COLO668 (cell line): ENCODE data around the gene SCML1.

ENCODE experiments used
- DNase-seq: peaks from one replicate; lab custom pipeline; 2025; ENCODE audit not compliant: unreplicated experiment; lab: John Stamatoyannopoulos, UW

Gene SCML1, protein sequence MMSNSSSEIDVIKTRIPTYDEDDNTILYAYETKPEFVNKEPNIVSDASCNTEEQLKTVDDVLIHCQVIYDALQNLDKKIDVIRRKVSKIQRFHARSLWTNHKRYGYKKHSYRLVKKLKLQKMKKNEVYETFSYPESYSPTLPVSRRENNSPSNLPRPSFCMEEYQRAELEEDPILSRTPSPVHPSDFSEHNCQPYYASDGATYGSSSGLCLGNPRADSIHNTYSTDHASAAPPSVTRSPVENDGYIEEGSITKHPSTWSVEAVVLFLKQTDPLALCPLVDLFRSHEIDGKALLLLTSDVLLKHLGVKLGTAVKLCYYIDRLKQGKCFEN

DNA sequence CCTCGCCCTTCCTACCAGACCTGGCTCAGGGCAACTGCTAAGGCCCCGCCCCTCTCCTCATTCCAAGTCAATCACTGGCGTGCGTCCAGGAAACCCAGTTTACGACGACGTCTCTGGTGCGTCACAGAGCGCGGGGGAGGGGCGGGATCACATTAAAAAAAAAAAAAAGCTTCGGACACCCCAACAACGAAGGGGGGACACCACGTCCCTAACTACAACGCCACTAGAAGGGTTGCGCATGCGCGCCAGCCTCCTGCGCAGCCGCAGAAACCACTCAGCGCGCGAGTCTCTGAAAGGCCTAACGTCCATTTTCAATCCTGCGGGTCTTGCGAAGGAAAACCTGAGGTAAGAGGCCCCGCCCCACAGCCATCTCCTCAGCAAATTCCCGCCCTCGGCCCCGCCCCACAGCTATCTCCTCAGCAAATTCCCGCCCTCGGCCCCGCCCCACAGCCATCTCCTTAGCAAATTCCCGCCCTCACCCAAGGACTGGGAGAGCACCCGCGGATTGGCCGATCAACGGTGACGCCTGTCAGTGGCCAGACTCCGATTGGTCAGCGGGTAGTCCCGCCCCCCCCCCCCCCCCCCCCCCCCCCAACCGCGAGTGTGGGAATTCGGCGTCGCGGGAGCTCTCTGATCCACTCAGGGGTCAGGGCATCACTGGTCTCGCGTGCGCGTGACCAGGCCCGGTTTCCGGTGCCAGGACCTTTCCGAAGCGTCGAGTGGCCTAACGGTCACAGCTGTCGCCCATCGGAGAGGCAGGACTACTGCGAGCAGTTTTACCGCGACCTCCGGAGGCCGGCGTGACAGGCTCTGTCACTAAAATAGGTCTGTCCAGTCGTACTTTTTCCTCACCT is at the start of gene SCML1:
TSS of gene SCML1 (plus strand) at position 638 of the 854 bp plus-strand sequence. CDS start 6,694 bp downstream, outside the sequence.
- DNase-seq, result peak; percentile 96

DNA sequence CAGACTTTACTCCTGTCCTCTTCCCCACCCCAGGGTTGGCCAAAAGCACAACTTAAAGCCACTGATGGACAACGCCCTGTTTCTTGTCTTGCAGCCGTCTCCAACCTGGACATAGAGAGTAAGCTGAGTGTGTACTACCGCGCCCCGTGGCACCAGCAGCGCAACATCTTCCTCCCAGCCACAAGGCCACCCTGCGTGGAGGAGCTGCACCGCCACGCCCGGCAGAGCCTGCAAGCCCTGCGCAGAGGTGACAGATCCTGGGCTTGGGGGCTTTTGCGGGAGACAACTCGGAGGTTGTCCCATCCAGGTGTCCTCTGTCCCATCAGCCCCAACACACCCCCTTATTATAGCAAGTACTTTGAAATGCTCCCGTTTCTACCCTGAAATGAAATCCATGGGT is 49.6 kb upstream of the SCML1 start:
- DNase-seq, result no peak

DNA sequence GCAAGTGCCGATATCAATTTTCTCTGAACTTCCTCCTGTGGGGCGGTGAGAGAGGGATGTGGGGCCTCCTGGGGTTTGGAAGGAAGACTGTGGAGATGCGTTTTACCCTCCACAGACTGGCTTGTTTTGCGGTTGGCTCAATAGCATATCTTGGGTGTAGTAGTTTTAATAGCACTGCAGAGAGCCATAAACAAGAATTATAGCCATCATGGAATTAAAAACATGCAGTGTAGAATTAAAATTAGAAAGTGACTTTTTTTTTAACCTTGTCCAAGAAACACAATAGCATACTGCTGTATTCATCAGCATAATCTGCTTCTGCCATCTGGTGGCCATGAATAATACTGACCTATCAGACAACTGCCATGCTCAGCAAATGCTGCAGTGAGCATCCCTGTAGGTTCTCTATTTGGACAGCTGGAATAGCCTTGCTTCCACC is 47.3 kb upstream of the SCML1 start:
- peak; percentile 71 for DNase-seq

DNA sequence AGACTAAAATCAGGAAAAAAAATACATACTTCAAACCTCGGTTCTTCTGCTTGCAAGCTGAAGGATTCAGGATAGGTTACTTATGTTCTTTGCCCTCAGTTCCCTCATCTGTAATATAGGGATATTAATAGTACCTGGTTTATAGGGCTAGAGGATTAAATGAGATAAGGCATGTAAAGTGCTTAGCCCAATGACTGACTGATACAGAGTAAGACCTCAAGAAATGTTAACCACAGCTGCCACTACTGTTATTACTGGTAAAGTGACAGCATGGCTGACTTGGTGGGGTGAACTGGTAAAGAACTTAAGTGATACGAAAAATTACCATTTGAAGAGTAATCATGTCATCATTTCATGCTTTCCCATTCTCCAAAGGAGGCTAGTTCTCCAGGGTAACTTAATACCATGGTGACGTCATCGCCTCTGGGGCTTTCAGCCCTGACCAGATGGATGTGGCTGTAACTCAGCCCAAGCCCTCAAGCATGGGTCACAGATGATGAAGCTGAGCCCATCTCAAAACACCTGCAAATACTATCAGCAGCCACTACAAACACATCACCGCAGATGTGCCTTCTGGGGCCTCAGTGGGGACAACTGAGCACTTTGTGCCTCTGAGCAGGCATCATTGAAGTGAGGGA is 44.5 kb upstream of the SCML1 start:
- DNase-seq, result peak; percentile 81

DNA sequence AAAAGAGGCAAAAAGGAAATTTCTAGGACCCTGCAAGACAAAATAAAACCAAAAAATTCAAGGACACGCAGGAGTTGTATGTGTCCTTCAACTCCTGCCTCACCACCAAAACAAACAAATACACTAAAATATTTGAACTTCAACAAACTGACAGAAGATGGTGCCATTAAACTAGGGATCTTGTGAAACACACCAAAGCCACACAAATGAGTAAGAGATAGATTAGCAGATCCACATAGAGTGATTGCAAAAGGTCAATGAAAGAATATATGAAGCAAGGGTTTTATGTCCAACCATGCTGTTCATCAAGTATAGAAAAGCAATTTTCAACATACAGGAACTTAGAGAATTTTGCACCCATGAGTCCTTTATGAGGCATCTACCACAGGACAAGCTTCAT is 40.1 kb upstream of the SCML1 start:
- DNase-seq, result no peak

DNA sequence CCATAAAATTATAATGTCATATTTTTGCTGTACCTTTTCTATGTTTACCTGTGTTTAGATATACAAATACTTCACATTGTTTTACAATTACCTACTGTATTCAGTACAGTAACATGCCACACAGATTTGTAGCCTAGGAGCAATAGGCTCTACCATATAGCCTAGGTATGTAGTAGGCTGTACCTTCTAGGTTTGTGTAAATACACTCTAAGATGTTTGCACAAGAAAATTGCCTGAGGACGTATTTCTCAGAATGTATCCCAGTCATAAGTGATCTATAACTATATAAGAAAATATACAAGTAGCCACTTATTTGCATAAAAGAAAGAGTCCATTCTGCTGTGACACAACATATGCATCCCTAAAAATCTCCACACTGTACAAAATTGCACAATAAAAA is 36.3 kb upstream of the SCML1 start:
- no peak for DNase-seq

DNA sequence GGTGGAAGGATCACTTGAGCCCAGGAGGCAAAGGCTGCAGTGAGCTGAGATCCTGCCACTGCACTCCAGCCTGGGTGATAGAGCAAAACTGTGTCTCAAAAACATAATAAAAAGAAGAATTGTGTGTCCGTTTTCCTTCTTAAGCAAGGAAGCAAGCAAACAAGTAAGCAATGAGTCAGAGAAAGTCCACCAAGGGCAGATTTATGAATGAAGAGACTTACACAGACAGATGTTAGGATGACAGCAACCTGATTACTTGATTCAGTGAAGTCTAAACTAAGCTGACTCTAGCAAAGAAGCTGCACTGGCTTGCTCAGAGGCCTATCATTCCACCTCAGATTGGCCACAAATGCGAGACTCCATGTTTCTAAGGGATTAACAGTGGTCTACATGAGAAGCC is 34.1 kb upstream of the SCML1 start:
- no peak for DNase-seq

DNA sequence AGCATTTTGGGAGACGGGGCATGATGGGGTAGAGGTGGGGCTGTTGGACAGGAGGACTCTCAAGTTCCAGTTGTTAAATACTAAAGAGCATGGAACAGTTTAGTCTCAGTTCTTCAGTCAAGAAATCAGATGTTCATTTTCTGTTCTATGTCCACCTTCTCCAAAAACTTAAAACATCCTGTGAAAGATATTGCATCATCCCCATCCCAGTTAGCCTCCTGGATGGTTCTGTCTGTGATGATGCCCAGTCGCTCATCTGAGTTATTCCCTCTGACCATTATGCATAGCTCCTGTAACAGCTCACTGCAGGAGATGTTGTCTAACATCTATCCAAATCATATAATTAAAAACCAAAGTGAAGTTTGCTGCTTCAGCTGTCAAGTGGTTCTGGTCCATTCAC is 32.1 kb upstream of the SCML1 start:
- DNase-seq, result no peak

DNA sequence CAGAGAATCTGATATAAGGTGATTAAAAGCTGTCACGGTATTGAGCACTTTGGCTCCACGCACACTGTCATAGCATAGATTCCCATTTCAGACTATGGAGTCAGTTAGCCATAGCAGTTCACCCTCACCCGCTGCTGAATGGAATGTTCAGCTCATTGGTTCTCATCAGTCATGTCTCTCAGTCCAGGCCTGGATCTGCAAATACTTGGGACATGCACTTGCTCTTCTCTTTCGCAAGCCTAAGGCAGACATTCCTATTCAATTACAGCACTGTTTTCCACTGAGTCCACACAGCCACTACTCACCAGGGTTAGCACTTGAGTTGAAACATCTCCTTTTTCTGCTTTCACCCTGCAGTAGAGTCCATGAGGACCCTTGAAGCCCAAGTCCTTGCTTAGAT is 30.6 kb upstream of the SCML1 start:
- no peak for DNase-seq

DNA sequence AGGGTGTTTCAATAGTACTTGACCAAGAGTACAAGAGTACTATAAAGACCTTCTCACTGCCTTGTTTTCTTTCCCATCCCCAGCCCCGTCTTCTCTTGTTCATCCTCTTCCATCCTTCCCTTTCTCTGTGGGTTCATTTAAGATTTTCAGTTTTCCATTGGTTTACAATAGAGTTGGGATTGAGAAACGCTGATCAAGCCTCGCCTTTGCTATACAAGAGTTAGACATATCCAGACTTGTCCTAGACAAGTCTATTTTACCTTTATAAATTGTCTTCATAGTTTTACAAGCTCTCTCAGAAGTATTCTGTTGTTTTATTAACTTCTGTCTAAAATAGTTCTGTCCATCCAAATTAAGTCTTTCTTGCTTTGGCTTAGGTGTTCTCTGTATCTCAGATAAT is 29.6 kb upstream of the SCML1 start:
- no peak for DNase-seq

DNA sequence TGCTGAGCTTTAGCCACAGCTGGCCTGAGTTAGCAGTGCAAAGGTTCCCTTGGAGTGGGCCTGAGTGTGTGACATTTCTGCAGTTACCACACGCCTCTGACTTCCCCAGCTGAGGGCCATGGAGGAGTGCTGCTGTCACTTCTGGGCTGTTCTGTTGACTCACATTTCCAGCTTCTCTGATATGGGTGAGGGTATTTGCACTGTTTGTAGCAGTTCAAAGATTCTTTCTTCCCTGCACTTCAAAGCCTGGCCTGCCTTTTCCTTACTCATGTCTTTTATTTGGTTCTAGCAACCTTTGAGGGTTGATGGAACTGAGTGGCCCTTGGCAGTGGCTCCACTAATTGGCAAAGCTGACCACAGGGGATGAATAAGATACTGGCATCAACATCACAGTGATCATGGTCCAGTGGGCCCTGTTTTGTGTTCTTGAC is 26.4 kb upstream of the SCML1 start:
- DNase-seq, result no peak

DNA sequence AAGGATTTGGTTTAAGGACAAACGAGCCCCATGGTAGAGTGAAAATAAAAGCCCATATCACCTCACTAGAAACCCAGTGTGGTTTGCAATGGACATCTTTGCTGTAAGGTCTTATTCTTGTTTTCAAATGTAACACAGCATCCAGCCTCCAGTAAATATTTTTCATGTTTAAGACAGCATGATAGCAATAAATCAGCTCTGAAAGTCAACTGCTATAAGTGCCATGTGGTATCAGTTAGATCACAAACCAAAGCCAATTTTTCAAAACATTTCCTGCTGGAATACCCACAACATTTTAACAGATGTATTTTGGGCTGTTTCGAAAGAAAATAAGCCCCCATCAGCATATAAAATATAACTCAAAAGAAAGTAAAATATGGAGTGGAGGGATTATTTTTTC is 24.0 kb upstream of the SCML1 start:
- no peak for DNase-seq

DNA sequence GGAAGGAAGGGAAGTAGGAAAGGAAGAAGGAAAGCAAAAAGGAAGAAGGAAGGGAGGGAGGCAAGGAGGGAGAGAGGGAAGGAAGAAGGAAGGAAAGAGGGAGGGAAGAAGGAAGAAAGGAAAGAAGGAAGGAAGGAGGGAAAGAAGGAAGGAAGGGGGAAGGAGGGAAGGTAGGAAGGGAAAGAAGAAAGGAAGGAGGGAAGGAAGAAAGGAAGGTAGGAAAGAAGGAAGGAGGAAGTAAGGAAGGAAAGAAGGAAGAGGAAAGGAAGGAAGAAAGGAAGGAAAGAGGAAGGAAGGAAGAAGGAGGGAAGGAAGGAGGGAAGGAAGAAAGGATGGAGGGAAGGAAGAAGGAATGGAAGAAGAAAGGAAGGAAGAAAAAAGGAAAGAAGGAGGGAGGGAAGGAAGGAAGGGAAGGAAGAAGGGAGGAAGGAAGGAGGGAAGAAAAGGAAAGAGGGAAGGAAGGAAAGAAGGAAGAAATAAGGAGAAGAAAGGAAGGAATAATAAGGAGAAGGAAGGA is 18.6 kb upstream of the SCML1 start:
- DNase-seq, result no peak

DNA sequence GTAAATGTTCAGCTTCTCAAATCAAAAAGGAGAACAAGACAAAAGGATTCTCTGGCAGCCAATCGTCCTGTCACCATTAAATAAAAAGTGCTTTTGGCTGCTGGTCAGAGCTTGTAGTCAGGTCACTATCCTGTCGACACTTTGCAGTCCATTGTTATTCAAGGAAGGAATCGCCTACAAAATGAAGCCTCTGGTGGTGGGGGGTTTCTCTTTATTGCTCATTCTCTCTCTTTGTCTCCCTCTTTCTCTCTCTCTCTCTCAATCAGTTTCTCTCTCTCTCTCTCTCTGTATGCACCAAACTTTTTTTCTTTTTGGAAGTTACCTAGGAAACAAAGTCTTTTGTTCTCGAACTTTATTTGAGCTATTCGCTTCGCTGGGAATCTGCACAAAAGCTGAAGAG is 17.6 kb upstream of the SCML1 start:
- no peak for DNase-seq

DNA sequence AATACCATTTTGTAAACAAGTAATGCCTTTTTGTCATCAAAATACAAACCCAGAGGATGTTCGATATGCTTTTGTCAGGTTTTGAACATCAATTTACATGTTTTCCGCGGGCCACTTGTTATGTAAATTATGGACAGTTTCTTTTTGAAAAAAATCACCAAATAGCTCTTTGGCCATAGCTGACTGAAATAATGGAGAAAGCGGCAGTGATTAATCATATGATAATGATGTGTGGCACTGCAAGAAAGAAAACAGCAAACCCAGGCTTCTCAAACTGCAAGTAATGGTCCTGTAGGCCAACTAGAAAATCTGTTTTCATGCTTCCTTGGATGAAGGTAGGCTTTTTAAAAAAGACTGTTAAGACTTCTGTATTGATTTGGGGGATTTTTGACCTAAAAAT is 15.6 kb upstream of the SCML1 start:
- DNase-seq, result no peak

DNA sequence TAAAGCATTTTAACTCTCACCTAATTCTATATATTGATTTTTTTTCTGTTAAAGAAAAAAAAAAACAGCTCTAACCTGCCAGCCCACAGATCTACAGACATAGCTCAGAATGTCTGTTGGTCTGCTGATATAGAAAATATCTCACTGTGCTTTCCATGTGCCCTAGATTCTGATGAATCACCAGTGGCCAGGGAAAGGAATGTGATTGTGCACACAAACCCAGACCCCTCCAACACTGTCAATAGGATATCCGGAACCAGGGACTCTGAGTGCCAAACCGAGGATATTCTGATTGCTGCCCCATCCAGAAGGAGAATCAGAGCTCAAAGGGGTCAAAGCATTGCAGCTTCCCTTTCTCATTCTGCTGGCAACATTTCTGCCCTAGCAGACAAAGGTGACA is 12.1 kb upstream of the SCML1 start:
- DNase-seq, result no peak

DNA sequence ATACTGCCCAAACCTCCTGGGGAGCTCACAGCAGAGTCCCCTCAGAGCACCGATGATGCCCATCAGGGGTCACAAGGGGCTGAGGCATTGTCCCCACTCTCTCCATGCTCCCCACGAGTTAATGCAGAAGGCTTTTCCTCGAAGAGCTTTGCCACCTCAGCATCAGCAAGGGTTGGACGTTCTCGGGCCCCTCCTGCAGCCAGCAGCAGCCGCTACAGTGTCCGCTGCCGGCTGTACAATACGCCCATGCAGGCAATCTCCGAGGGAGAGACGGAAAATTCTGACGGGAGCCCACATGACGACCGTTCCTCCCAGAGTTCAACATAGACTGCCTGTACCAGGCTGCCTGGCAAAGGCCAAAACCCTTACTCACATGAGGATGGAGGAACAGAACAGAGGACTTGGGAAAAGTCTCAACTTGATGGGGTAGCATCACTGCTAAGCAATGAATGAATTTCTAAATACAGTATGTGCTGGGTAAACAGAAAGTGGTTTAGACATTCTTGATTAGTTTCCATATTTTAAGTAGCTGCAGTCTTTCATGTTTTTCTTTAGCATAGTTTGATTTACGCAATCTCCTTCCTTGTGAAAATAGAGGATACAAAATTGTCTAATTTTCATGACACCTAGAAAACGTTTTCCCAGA is 5.0 kb upstream of the SCML1 start:
- no peak for DNase-seq

DNA sequence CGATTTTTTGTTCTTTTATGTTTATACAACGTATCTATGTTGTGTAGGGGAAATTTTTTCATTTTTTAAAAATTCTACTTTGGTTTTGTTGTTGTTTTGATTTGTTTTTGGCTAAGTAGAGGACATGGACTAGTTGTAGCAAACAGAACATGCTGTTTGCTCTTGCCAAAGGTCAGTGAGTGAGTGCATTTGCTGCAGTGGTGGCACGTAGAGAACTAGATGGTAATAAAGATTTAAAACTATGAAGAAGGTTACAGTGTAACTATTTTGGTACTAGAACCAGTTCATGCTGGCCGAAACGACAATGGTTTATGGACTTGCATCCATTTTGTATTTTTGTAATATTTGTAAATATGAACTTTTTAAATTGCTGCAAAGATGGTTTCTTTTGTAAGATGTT is 1.9 kb upstream of the SCML1 start:
- DNase-seq, result no peak

DNA sequence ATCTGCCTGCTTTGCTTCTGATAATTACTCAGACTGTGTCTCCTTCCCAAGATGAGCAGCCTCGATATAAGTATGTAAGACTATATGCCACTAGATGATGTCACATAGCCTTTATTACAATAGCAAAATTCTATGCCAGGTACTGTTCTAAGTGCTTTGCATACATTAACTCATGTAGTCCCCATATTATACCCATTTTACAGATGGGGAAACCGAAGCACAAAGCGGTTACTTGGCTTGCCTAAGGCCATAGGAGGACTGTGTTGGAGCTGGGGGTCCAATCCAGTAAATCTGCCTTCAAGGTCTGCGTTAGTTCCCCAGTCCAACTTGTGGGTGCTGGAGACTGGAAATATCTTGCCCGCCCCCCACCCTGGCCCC is 826 bp upstream of the SCML1 start:
- DNase-seq, result no peak

DNA sequence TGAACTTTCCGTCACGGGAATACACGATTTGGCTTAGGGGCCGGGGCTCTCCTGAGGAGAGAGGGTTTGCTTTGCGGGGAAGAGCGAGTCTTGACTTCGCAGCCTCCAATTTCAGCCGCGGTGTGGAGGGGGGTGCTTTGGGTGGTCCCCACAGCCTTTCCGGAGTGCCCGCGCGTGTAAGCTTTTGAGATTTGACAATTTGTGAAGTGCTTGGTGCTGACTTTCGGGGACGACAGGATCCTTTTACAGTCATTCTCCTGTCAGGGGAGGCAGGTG is 355 bp downstream of the SCML1 start:
- no peak for DNase-seq

DNA sequence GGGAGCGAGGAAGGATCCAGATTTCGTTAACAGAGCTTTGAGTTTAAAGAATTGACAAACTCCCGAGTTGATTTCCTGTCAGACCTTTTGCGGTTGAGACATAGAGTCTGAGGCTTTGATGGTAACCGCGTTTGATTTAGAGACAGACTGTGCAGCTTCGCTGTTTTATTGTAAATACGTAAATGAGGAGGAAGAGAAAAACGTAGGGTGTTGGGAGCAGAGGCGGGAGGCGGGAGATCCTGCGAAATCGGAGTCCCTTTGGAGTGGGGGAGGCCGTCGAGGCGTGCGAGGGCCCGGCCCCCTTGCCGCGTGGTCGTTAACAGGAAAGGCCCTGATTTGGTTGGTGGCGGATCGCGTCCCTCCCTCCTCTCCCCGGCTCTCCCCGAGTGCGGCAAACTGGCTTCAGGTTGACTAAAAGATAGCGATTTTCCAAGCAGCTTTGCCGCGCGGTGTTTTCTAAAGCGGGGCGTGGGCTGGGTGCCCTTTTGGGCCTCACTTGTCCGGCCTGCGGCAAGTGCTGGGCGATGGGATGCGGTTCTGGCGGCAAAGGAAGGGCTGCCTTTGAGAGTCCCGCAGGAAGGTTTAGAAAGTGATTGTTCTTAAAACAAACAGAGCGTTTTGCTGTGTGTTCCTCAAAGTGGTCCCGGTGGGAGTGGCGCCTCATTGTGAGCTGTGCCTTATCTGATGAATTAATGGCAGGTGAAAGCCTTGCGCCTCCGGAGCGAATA is 857 bp downstream of the SCML1 start:
- peak; percentile 45 for DNase-seq
